DOHH2 (cell line): Measurements from ENCODE around the gene RFTN2.

Experiments used
- CTCF ChIP-seq: fragments of 200-600 bp; sonication (generic); IDR thresholded peaks from one replicate; pipeline ENCODE4 v1.5.1; 2014; ENCODE audit warnings: antibody characterized with exemption, mild to moderate bottlenecking, low read depth, low read length; ENCODE audit not compliant: poor library complexity, severe bottlenecking
- EZH2phosphoT487 ChIP-seq: fragments of 200-600 bp; sonication (generic); IDR thresholded peaks from 2 replicates; pipeline ENCODE4 v1.6.1; 2017; ENCODE audit warnings: borderline replicate concordance, mild to moderate bottlenecking, antibody characterized with exemption, low read length, moderate library complexity, mixed read lengths

DNA sequence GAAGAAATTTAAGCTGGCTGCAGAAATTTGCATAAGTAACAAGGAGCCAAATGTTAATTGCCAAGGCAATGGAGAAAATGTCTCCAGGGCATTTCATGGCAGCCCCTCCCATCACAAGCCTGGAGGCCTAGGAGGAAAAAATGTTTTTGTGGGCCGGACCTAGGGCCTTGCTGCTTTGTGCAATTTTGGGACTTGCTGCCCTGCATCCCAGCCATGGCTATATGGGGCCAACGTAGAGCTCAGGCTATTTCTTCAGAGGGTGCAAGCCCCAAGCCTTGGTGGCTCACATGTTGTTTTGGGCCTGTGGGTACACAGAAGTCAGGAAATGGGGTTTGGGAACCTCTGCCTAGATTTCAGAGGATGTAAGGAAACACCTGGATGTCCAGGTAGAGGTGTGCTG, 101.8 kb downstream of the RFTN2 start:
- TF ChIP-seq CTCF (no peak), EZH2phosphoT487 (no peak)
